IMR-90 (cell line): Measurements from ENCODE around the gene ARHGEF6. TPM values are rescaled to one million over a fixed set of nuclear protein-coding genes. Genes with fewer than 3 reads are reported as not detected.

Source experiments
- ATAC-seq: fragments of 200-7000 bp; cut with Tn5 transposase; 2 replicates; pipeline ENCODE4 v1.9.1; 2020; ENCODE audit warnings: low read depth, mild to moderate bottlenecking, moderate library complexity
- BruUV-seq: library from RNA; stranded (reverse); fragments of 400-500 nt; replicated peaks from 2 replicates; lab custom pipeline; 2021; lab: Mats Ljungman, UMichigan
- CTCF ChIA-PET: fragments of 300-600 bp; formaldehyde crosslinking; extraction: SDS; loops from one replicate; lab custom pipeline; 2021; ENCODE audit warnings: antibody characterized with exemption; lab: Yijun Ruan, JAX
- POLR2A ChIA-PET: fragments of 300-600 bp; sonication (Branson Sonifier 250); formaldehyde crosslinking; loops from one replicate; lab custom pipeline; 2022; ENCODE audit warnings: antibody characterized with exemption; ENCODE audit not compliant: unreplicated experiment; lab: Charles Lee
- DNase-seq: peaks from one replicate; pipeline ENCODE4 v3.0.0; 2013
- H2AFZ ChIP-seq: replicated peaks from 2 replicates; pipeline ENCODE3; 2013; ENCODE audit warnings: low read length, mild to moderate bottlenecking; ENCODE audit not compliant: poor library complexity
- H2AK5ac ChIP-seq: 2 replicates; pipeline ENCODE4 v1.6.1; 2013; ENCODE audit warnings: low read depth, low read length, inconsistent platforms
- H2AK9ac ChIP-seq: replicated peaks from 2 replicates; pipeline ENCODE3; 2013; ENCODE audit warnings: mild to moderate bottlenecking, low read depth, low read length, moderate library complexity; ENCODE audit not compliant: poor library complexity
- H2BK120ac ChIP-seq: 2 replicates; pipeline ENCODE4 v1.6.1; 2013; ENCODE audit warnings: low read depth, low read length, inconsistent platforms
- H2BK15ac ChIP-seq: 3 replicates; pipeline ENCODE4 v1.6.1; 2013; ENCODE audit warnings: low read depth, low read length, inconsistent platforms
- H2BK20ac ChIP-seq: 2 replicates; pipeline ENCODE4 v1.6.1; 2013; ENCODE audit warnings: low read depth, mild to moderate bottlenecking, inconsistent platforms, low read length, moderate library complexity
- H2BK5ac ChIP-seq: 2 replicates; pipeline ENCODE4 v1.6.1; 2013; ENCODE audit warnings: mild to moderate bottlenecking, low read depth, low read length, inconsistent platforms; ENCODE audit not compliant: poor library complexity, severe bottlenecking
- H3K14ac ChIP-seq: replicated peaks from 2 replicates; pipeline ENCODE4 v1.6.1; 2013; ENCODE audit warnings: low read depth, low read length, inconsistent platforms
- H3K18ac ChIP-seq: 2 replicates; pipeline ENCODE4 v1.6.1; 2013; ENCODE audit warnings: low read depth, low read length, control low read depth
- H3K23ac ChIP-seq: 2 replicates; pipeline ENCODE4 v1.6.1; 2013; ENCODE audit warnings: low read depth, low read length, inconsistent platforms
- H3K27ac ChIP-seq: 2 replicates; pipeline ENCODE4 v1.5.1; 2013; ENCODE audit warnings: mild to moderate bottlenecking, control low read depth, low read length; ENCODE audit not compliant: insufficient read depth
- H3K27me3 ChIP-seq: 2 replicates; pipeline ENCODE4 v1.6.1; 2013; ENCODE audit warnings: low read length; ENCODE audit not compliant: control insufficient read depth, insufficient read depth
- H3K36me3 ChIP-seq: 2 replicates; pipeline ENCODE4 v1.6.1; 2013; ENCODE audit warnings: low read length, mixed read lengths; ENCODE audit not compliant: control insufficient read depth, insufficient read depth
- H3K4ac ChIP-seq: 2 replicates; pipeline ENCODE4 v1.6.1; 2013; ENCODE audit warnings: low read depth, low read length, inconsistent platforms
- H3K4me1 ChIP-seq: 2 replicates; pipeline ENCODE4 v1.6.1; 2013; ENCODE audit warnings: low read length, mixed read lengths; ENCODE audit not compliant: control insufficient read depth, insufficient read depth
- H3K4me2 ChIP-seq: 2 replicates; pipeline ENCODE4 v1.6.1; 2013; ENCODE audit warnings: low read depth, mild to moderate bottlenecking, control low read depth, low read length, moderate library complexity
- H3K4me3 ChIP-seq: 2 replicates; pipeline ENCODE4 v1.5.1; 2013; ENCODE audit warnings: low read depth, mild to moderate bottlenecking, control low read depth, low read length, moderate library complexity; ENCODE audit not compliant: insufficient read depth
- H3K56ac ChIP-seq: 2 replicates; pipeline ENCODE4 v1.6.1; 2013; ENCODE audit warnings: low read length, inconsistent platforms; ENCODE audit not compliant: insufficient read depth; ENCODE audit errors: extremely low read depth
- H3K79me1 ChIP-seq, 2 experiments: 2 replicates each; pipeline ENCODE4 v1.6.1; 2013; ENCODE audit warnings: low read length in 2 of 2, inconsistent platforms in 1 of 2, low read depth in 1 of 2
- H3K9ac ChIP-seq: 2 replicates; pipeline ENCODE4 v1.6.1; 2013; ENCODE audit warnings: low read depth, low read length, control low read depth
- H3K9me1 ChIP-seq: 2 replicates; pipeline ENCODE4 v1.6.1; 2013; ENCODE audit warnings: low read length, inconsistent platforms; ENCODE audit not compliant: insufficient read depth
- H3K9me3 ChIP-seq: 2 replicates; pipeline ENCODE4 v1.6.1; 2013; ENCODE audit warnings: low read length; ENCODE audit not compliant: control insufficient read depth, insufficient read depth
- H4K20me1 ChIP-seq: 2 replicates; pipeline ENCODE4 v1.6.1; 2013; ENCODE audit warnings: low read length, inconsistent platforms; ENCODE audit not compliant: insufficient read depth
- H4K5ac ChIP-seq: 2 replicates; pipeline ENCODE4 v1.6.1; 2013; ENCODE audit warnings: mild to moderate bottlenecking, low read depth, low read length, control low read depth
- H4K8ac ChIP-seq, 2 experiments: 2 replicates each; pipeline ENCODE4 v1.6.1; 2013; ENCODE audit warnings: low read depth in 2 of 2, low read length in 2 of 2, control low read depth in 1 of 2, inconsistent platforms in 1 of 2
- H4K91ac ChIP-seq: 2 replicates; pipeline ENCODE4 v1.6.1; 2013; ENCODE audit warnings: low read depth, low read length, inconsistent platforms; ENCODE audit not compliant: insufficient read depth
- BHLHE40 ChIP-seq: fragments of 150-350 bp; IDR thresholded peaks from 2 replicates; pipeline ENCODE4 v1.6.1; 2016; ENCODE audit warnings: mild to moderate bottlenecking, low read depth, low read length
- CEBPB ChIP-seq: IDR thresholded peaks from 2 replicates; pipeline ENCODE4 v1.6.1; 2012; ENCODE audit warnings: low read depth, low read length, improper control_type of control experiment
- CHD1 ChIP-seq: IDR thresholded peaks from 2 replicates; pipeline ENCODE4 v1.6.1; 2012; ENCODE audit warnings: low read depth, low read length, improper control_type of control experiment
- FOS ChIP-seq: fragments of 150-350 bp; IDR thresholded peaks from 2 replicates; pipeline ENCODE4 v1.6.1; 2016; ENCODE audit warnings: low read depth, low read length
- MAFK ChIP-seq: IDR thresholded peaks from 2 replicates; pipeline ENCODE4 v1.6.1; 2012; ENCODE audit warnings: low read depth, low read length, improper control_type of control experiment
- MAZ ChIP-seq: IDR thresholded peaks from 2 replicates; pipeline ENCODE4 v1.6.1; 2012; ENCODE audit warnings: low read depth, mild to moderate bottlenecking, low read length, improper control_type of control experiment, moderate library complexity, borderline replicate concordance
- MXI1 ChIP-seq: IDR thresholded peaks from 2 replicates; pipeline ENCODE4 v1.6.1; 2012; ENCODE audit warnings: low read depth, mild to moderate bottlenecking, low read length, moderate library complexity, borderline replicate concordance
- NFE2L2 ChIP-seq: fragments of 150-350 bp; IDR thresholded peaks from 2 replicates; pipeline ENCODE4 v1.6.1; 2016; ENCODE audit warnings: low read depth, mild to moderate bottlenecking, low read length
- POLR2A ChIP-seq: IDR thresholded peaks from 2 replicates; pipeline ENCODE4 v1.6.1; 2012; ENCODE audit warnings: mild to moderate bottlenecking, low read depth, low read length
- RAD21 ChIP-seq: IDR thresholded peaks from 2 replicates; pipeline ENCODE4 v1.6.1; 2012; ENCODE audit warnings: low read length, improper control_type of control experiment
- RCOR1 ChIP-seq: IDR thresholded peaks from 2 replicates; pipeline ENCODE4 v1.6.1; 2012; ENCODE audit warnings: mild to moderate bottlenecking, low read length, improper control_type of control experiment; ENCODE audit not compliant: insufficient replicate concordance
- RFX5 ChIP-seq: IDR thresholded peaks from 2 replicates; pipeline ENCODE4 v1.8.0; 2012; ENCODE audit warnings: low read depth, mild to moderate bottlenecking, low read length, moderate library complexity
- SMC3 ChIP-seq: fragments of 150-350 bp; IDR thresholded peaks from 2 replicates; pipeline ENCODE4 v1.6.1; 2016; ENCODE audit warnings: low read depth, mild to moderate bottlenecking, antibody characterized with exemption, low read length, moderate library complexity
- WGBS, 2 experiments: methylation state at CpG; one replicate each; pipeline versions ENCODE4 v1.1.5 to v1.1.7; 2013; ENCODE audit warnings: missing lambda C conversion rate in 2 of 2; ENCODE audit not compliant: insufficient read length in 1 of 2; ENCODE audit errors: extremely low coverage in 2 of 2; 5-methylcytosine and 5-hydroxymethylcytosine counted together
- dilution Hi-C: fragments of 300-500 bp; cut with HindIII; formaldehyde crosslinking; loops from one replicate; pipeline ENCODE4 v1.14.3; 2018; ENCODE audit warnings: low sequenced_read_pairs; ENCODE audit not compliant: unreplicated experiment
- in situ Hi-C: fragments of 300-500 bp; cut with MboI; formaldehyde crosslinking; loops from 3 replicates; pipeline ENCODE4 v1.14.3; 2019; ENCODE audit warnings: low sequenced_read_pairs, inconsistent platforms, mixed read lengths
- intact Hi-C: fragments of 100-400 bp; cut with micrococcal nuclease; formaldehyde crosslinking; loops from 2 replicates; pipeline ENCODE4 v1.10.0; 2022
- polyA plus RNA-seq, 3 experiments: library from polyadenylated mRNA; depleted of rRNA; stranded (reverse); fragments of >200 nt; gene quantifications; 2 replicates each; pipeline ENCODE4 v1.2.3, GENCODE V29; 2012; ENCODE audit warnings: low replicate concordance in 1 of 3
- total RNA-seq: library from RNA; depleted of rRNA; stranded (reverse); fragments of >200 nt; gene quantifications from 2 replicates; pipeline ENCODE4 v1.2.3, GENCODE V29; 2012
- TF ChIP-seq, protein P1 (sequence below): fragments of 150-350 bp; IDR thresholded peaks from 2 replicates; pipeline ENCODE4 v1.6.1; 2017; ENCODE audit warnings: mild to moderate bottlenecking, antibody characterized with exemption, low read length, low read depth
- TF ChIP-seq, protein P2 (sequence below): conservative IDR thresholded peaks from 2 replicates; pipeline ENCODE4 v1.5.1; 2012; ENCODE audit warnings: mild to moderate bottlenecking, low read depth, low read length, improper control_type of control experiment
- TF ChIP-seq, protein P3 (sequence below): fragments of 150-350 bp; IDR thresholded peaks from 2 replicates; pipeline ENCODE4 v1.6.1; 2016; ENCODE audit warnings: low read depth, mild to moderate bottlenecking, low read length, moderate library complexity, borderline replicate concordance

ARHGEF6 gene
- total and polyA plus RNA-seq, 2 of the 4 experiments (the other 2 are of a cell fraction) = 2.1 to 2.7 TPM

DNA sequence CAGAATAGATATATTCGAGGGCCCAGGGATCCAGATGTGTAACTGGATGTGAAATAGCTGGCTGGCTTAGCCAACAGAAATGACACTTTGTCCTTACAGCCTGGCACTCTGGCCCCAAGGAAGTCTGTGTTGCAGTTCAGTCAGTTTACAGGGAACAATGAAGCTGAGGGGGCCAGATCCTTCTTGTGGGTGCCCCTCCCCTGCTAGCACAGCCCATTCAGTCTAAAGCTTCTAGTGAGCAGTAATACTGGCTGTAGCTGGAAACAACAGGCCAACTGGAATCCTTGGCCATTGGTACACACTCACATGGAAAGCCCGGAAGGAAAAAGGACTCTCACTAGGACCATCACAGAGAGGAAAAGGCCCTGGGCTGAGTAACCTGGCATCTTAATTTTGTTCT, 155.5 kb downstream of the ARHGEF6 start:
- Histone ChIP-seq H3K4me2 (no peak overlapping the region), H2AK9ac (no peak overlapping the region), H4K91ac (no peak overlapping the region), H4K20me1 (no peaks in the 10 kb centered on the region), H4K8ac (no peak overlapping the region), H3K9me1 (no peaks in the 10 kb centered on the region), H3K36me3 (no peaks in the 10 kb centered on the region), H2BK120ac (no peak overlapping the region), H4K5ac (no peak overlapping the region), H3K79me1 (no peaks in the 10 kb centered on the region), H3K9me3 (no peaks in the 10 kb centered on the region), H2BK5ac (no peak overlapping the region), H3K14ac (no peak overlapping the region), H3K18ac (no peak overlapping the region), H3K4me1 (no peaks in the 10 kb centered on the region), H2BK20ac (no peak overlapping the region), H3K4ac (no peak overlapping the region), H3K4me3 (no peak overlapping the region), H3K56ac (no peak overlapping the region), H3K27ac (no peak overlapping the region), H2AFZ (no peak overlapping the region), H2AK5ac (no peak overlapping the region), H3K23ac (no peak overlapping the region), H3K9ac (no peak overlapping the region), H3K27me3 (no peaks in the 10 kb centered on the region; the same call in 1 of the 2 replicates), H2BK15ac (no peak overlapping the region)
- DNase-seq (no peak), ATAC-seq (no peak)
- dilution Hi-C loops = no loop called here
- ChIA-PET CTCF (no interaction called here), POLR2A (no interaction called here)
- WGBS, 2 experiments = 71% methylated on average over 2 of the region's 2 CpGs; no CpG with 5 or more reads in 1 of the 2 experiments
- no TSS peak for BruUV-seq
- intact Hi-C loops = no loop called here
- in situ Hi-C loops = no loop called here
- no peak for TF ChIP-seq CEBPB
- TF ChIP-seq CHD1 = no peak
- no peak for TF ChIP-seq RFX5
- TF ChIP-seq MAZ = no peak
- no peak for TF ChIP-seq RCOR1
- TF ChIP-seq, protein P1, sequence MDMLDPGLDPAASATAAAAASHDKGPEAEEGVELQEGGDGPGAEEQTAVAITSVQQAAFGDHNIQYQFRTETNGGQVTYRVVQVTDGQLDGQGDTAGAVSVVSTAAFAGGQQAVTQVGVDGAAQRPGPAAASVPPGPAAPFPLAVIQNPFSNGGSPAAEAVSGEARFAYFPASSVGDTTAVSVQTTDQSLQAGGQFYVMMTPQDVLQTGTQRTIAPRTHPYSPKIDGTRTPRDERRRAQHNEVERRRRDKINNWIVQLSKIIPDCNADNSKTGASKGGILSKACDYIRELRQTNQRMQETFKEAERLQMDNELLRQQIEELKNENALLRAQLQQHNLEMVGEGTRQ = no peak
- no peak for TF ChIP-seq BHLHE40
- TF ChIP-seq MAFK = no peak
- TF ChIP-seq, protein P2, sequence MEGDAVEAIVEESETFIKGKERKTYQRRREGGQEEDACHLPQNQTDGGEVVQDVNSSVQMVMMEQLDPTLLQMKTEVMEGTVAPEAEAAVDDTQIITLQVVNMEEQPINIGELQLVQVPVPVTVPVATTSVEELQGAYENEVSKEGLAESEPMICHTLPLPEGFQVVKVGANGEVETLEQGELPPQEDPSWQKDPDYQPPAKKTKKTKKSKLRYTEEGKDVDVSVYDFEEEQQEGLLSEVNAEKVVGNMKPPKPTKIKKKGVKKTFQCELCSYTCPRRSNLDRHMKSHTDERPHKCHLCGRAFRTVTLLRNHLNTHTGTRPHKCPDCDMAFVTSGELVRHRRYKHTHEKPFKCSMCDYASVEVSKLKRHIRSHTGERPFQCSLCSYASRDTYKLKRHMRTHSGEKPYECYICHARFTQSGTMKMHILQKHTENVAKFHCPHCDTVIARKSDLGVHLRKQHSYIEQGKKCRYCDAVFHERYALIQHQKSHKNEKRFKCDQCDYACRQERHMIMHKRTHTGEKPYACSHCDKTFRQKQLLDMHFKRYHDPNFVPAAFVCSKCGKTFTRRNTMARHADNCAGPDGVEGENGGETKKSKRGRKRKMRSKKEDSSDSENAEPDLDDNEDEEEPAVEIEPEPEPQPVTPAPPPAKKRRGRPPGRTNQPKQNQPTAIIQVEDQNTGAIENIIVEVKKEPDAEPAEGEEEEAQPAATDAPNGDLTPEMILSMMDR = no peak
- TF ChIP-seq, protein P3, sequence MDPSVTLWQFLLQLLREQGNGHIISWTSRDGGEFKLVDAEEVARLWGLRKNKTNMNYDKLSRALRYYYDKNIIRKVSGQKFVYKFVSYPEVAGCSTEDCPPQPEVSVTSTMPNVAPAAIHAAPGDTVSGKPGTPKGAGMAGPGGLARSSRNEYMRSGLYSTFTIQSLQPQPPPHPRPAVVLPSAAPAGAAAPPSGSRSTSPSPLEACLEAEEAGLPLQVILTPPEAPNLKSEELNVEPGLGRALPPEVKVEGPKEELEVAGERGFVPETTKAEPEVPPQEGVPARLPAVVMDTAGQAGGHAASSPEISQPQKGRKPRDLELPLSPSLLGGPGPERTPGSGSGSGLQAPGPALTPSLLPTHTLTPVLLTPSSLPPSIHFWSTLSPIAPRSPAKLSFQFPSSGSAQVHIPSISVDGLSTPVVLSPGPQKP = no peak
- no peak for TF ChIP-seq NFE2L2
- TF ChIP-seq SMC3 = no peak
- no peak for TF ChIP-seq FOS
- no peak for TF ChIP-seq POLR2A
- no peak for TF ChIP-seq MXI1
- no peak for TF ChIP-seq RAD21
